ENCODE measurements around the gene UPK2.
"Not testable (repeated sequence)": the region's sequence is repeated elsewhere in the genome, so short reads cannot be mapped to it uniquely, and the experiment has no call there.

UPK2 gene

GRCh38 chr11:118957549-118957948 lies 1.5 kb downstream of the UPK2 start:
- no peak overlapping the region for H2BK5ac ChIP-seq (ENCODE audit: low read length)
- DNase-seq, result no peak
- H3K79me1 ChIP-seq (ENCODE audit: low read length), result no peaks in the 10 kb centered on the region
- H3K56ac ChIP-seq (ENCODE audit: low read length), result no peak overlapping the region
- H3K4ac ChIP-seq (ENCODE audit: low read depth, low read length), result no peak overlapping the region
- no peaks in the 10 kb centered on the region for H3K36me3 ChIP-seq (ENCODE audit: control insufficient read depth, insufficient read depth, low read length)
- no peaks in the 10 kb centered on the region for H3K79me2 ChIP-seq (ENCODE audit: control insufficient read depth, insufficient read depth, low read length)
- no peak overlapping the region for H3K9ac ChIP-seq (ENCODE audit: low read length)
- no peak overlapping the region for H2BK15ac ChIP-seq (replicated peaks; ENCODE audit: low read depth)
- no peak overlapping the region for H2AK5ac ChIP-seq (ENCODE audit: low read length)
- no peak overlapping the region for H4K5ac ChIP-seq (ENCODE audit: low read length)
- H4K8ac ChIP-seq (ENCODE audit: low read depth, low read length), result no peak overlapping the region
- no peak overlapping the region for H2BK120ac ChIP-seq (ENCODE audit: low read depth, low read length)
- no peaks in the 10 kb centered on the region for H3K4me1 ChIP-seq (ENCODE audit: control insufficient read depth, low read depth, low read length)
- H3K23ac ChIP-seq (ENCODE audit: low read length), result no peak overlapping the region
- H3K4me2 ChIP-seq (ENCODE audit: low read length), result no peak overlapping the region
- no peak overlapping the region for H3K18ac ChIP-seq (ENCODE audit: low read length)
- H3K27ac ChIP-seq (ENCODE audit: low read depth, low read length), result no peak overlapping the region
- no peak overlapping the region for H3K4me3 ChIP-seq (ENCODE audit: low read length)
- H3K27me3 ChIP-seq (ENCODE audit: insufficient read depth, low read length, poor library complexity), result no peaks in the 10 kb centered on the region
- WGBS (ENCODE audit: extremely low coverage, insufficient coverage, low lambda C conversion rate), result no CpG with 5 or more reads among the region's 11 CpGs

- H3K4me3 ChIP-seq (ENCODE audit: low read length), result no peak overlapping the region
- H2BK15ac ChIP-seq (replicated peaks; ENCODE audit: low read depth), result no peak overlapping the region
- H2AK5ac ChIP-seq (ENCODE audit: low read length), result no peak overlapping the region
- H3K79me2 ChIP-seq (ENCODE audit: control insufficient read depth, insufficient read depth, low read length), result no peaks in the 10 kb centered on the region
- no peak overlapping the region for H3K4ac ChIP-seq (ENCODE audit: low read depth, low read length)
- H3K18ac ChIP-seq (ENCODE audit: low read length), result no peak overlapping the region
- H3K4me1 ChIP-seq (ENCODE audit: control insufficient read depth, low read depth, low read length), result no peaks in the 10 kb centered on the region
- H2BK5ac ChIP-seq (ENCODE audit: low read length), result no peak overlapping the region
- no peaks in the 10 kb centered on the region for H3K27me3 ChIP-seq (ENCODE audit: insufficient read depth, low read length, poor library complexity)
- WGBS (ENCODE audit: extremely low coverage, insufficient coverage, low lambda C conversion rate), result no CpG with 5 or more reads among the region's 8 CpGs
- H3K36me3 ChIP-seq (ENCODE audit: control insufficient read depth, insufficient read depth, low read length), result no peaks in the 10 kb centered on the region
- H4K8ac ChIP-seq (ENCODE audit: low read depth, low read length), result no peak overlapping the region
- H4K5ac ChIP-seq (ENCODE audit: low read length), result no peak overlapping the region
- H3K23ac ChIP-seq (ENCODE audit: low read length), result no peak overlapping the region
- DNase-seq, result no peak
- no peaks in the 10 kb centered on the region for H3K79me1 ChIP-seq (ENCODE audit: low read length)
- H3K9ac ChIP-seq (ENCODE audit: low read length), result no peak overlapping the region
- H2BK120ac ChIP-seq (ENCODE audit: low read depth, low read length), result no peak overlapping the region
- H3K56ac ChIP-seq (ENCODE audit: low read length), result no peak overlapping the region
- no peak overlapping the region for H3K27ac ChIP-seq (ENCODE audit: low read depth, low read length)
- H3K4me2 ChIP-seq (ENCODE audit: low read length), result no peak overlapping the region
Observed at GRCh38 chr11:118957968-118958367, 1.9 kb downstream of the UPK2 start.

- Histone ChIP-seq H2BK15ac (replicated peaks; ENCODE audit: low read depth) (no peak overlapping the region), H2BK5ac (ENCODE audit: low read length) (no peak overlapping the region), H2BK120ac (ENCODE audit: low read depth, low read length) (no peak overlapping the region), H4K5ac (ENCODE audit: low read length) (no peak overlapping the region), H3K56ac (ENCODE audit: low read length) (no peak overlapping the region), H3K79me1 (ENCODE audit: low read length) (no peaks in the 10 kb centered on the region), H3K36me3 (ENCODE audit: control insufficient read depth, insufficient read depth, low read length) (no peaks in the 10 kb centered on the region), H3K27me3 (ENCODE audit: insufficient read depth, low read length, poor library complexity) (no peaks in the 10 kb centered on the region), H3K9ac (ENCODE audit: low read length) (no peak overlapping the region), H3K4me2 (ENCODE audit: low read length) (no peak overlapping the region), H3K27ac (ENCODE audit: low read depth, low read length) (no peak overlapping the region), H3K79me2 (ENCODE audit: control insufficient read depth, insufficient read depth, low read length) (no peaks in the 10 kb centered on the region), H2AK5ac (ENCODE audit: low read length) (no peak overlapping the region), H3K18ac (ENCODE audit: low read length) (no peak overlapping the region), H3K4me1 (ENCODE audit: control insufficient read depth, low read depth, low read length) (no peaks in the 10 kb centered on the region), H3K4ac (ENCODE audit: low read depth, low read length) (no peak overlapping the region), H4K8ac (ENCODE audit: low read depth, low read length) (no peak overlapping the region), H3K4me3 (ENCODE audit: low read length) (no peak overlapping the region), H3K23ac (ENCODE audit: low read length) (no peak overlapping the region)
- DNase-seq, result no peak
- no CpG with 5 or more reads among the region's 2 CpGs for WGBS (ENCODE audit: extremely low coverage, insufficient coverage, low lambda C conversion rate)
Observed at GRCh38 chr11:118958577-118958976, 2.5 kb downstream of the UPK2 start.

GRCh38 chr11:118961189-118961588 lies 5.1 kb downstream of the UPK2 start:
- no CpG with 5 or more reads among the region's 5 CpGs for WGBS (ENCODE audit: extremely low coverage, insufficient coverage, low lambda C conversion rate)
- no peak overlapping the region for H3K4me2 ChIP-seq (ENCODE audit: low read length)

GRCh38 chr11:118961591-118961990 lies 5.5 kb downstream of the UPK2 start:
- Histone ChIP-seq H2BK120ac (ENCODE audit: low read depth, low read length) (no peak overlapping the region), H3K9ac (ENCODE audit: low read length) (no peak overlapping the region), H3K18ac (ENCODE audit: low read length) (no peak overlapping the region), H3K4me2 (ENCODE audit: low read length) (no peak overlapping the region), H3K4me3 (ENCODE audit: low read length) (no peak overlapping the region), H4K8ac (ENCODE audit: low read depth, low read length) (no peak overlapping the region), H3K56ac (ENCODE audit: low read length) (no peak overlapping the region), H3K79me1 (ENCODE audit: low read length) (no peaks in the 10 kb centered on the region), H3K79me2 (ENCODE audit: control insufficient read depth, insufficient read depth, low read length) (no peaks in the 10 kb centered on the region), H3K4ac (ENCODE audit: low read depth, low read length) (no peak overlapping the region), H2BK5ac (ENCODE audit: low read length) (no peak overlapping the region), H3K27ac (ENCODE audit: low read depth, low read length) (no peak overlapping the region), H3K27me3 (ENCODE audit: insufficient read depth, low read length, poor library complexity) (no peaks in the 10 kb centered on the region), H3K4me1 (ENCODE audit: control insufficient read depth, low read depth, low read length) (no peaks in the 10 kb centered on the region), H2BK15ac (replicated peaks; ENCODE audit: low read depth) (no peak overlapping the region), H3K23ac (ENCODE audit: low read length) (no peak overlapping the region), H3K36me3 (ENCODE audit: control insufficient read depth, insufficient read depth, low read length) (no peaks in the 10 kb centered on the region), H2AK5ac (ENCODE audit: low read length) (no peak overlapping the region), H4K5ac (ENCODE audit: low read length) (no peak overlapping the region)
- DNase-seq, result no peak
- WGBS (ENCODE audit: extremely low coverage, insufficient coverage, low lambda C conversion rate), result no CpG with 5 or more reads among the region's 11 CpGs

More at GRCh38 chr11:118961189-118961588, 5.1 kb downstream of the UPK2 start:
- no peak overlapping the region for H2BK120ac ChIP-seq (ENCODE audit: low read depth, low read length)
- H4K8ac ChIP-seq (ENCODE audit: low read depth, low read length), result no peak overlapping the region
- no peak overlapping the region for H3K4ac ChIP-seq (ENCODE audit: low read depth, low read length)
- H3K9ac ChIP-seq (ENCODE audit: low read length), result no peak overlapping the region
- no peak overlapping the region for H4K5ac ChIP-seq (ENCODE audit: low read length)
- no peak overlapping the region for H2AK5ac ChIP-seq (ENCODE audit: low read length)
- H3K36me3 ChIP-seq (ENCODE audit: control insufficient read depth, insufficient read depth, low read length), result no peaks in the 10 kb centered on the region
- no peak for DNase-seq
- H3K4me3 ChIP-seq (ENCODE audit: low read length), result no peak overlapping the region
- H2BK15ac ChIP-seq (replicated peaks; ENCODE audit: low read depth), result no peak overlapping the region
- H3K56ac ChIP-seq (ENCODE audit: low read length), result no peak overlapping the region
- H3K79me1 ChIP-seq (ENCODE audit: low read length), result no peaks in the 10 kb centered on the region
- no peaks in the 10 kb centered on the region for H3K79me2 ChIP-seq (ENCODE audit: control insufficient read depth, insufficient read depth, low read length)
- no peak overlapping the region for H2BK5ac ChIP-seq (ENCODE audit: low read length)
- H3K18ac ChIP-seq (ENCODE audit: low read length), result no peak overlapping the region
- H3K4me1 ChIP-seq (ENCODE audit: control insufficient read depth, low read depth, low read length), result no peaks in the 10 kb centered on the region
- no peaks in the 10 kb centered on the region for H3K27me3 ChIP-seq (ENCODE audit: insufficient read depth, low read length, poor library complexity)
- H3K27ac ChIP-seq (ENCODE audit: low read depth, low read length), result no peak overlapping the region
- H3K23ac ChIP-seq (ENCODE audit: low read length), result no peak overlapping the region

GRCh38 chr11:118969508-118969907 lies 13.4 kb downstream of the UPK2 start:
- not testable (repeated sequence) for H3K27ac ChIP-seq (ENCODE audit: low read depth, low read length); DNase-seq

More at GRCh38 chr11:118969508-118969907, 13.4 kb downstream of the UPK2 start:
- no CpG with 5 or more reads among the region's 2 CpGs for WGBS (ENCODE audit: extremely low coverage, insufficient coverage, low lambda C conversion rate)
- not testable (repeated sequence) for H3K4me1 ChIP-seq (ENCODE audit: control insufficient read depth, low read depth, low read length); H2BK5ac ChIP-seq (ENCODE audit: low read length); H3K27me3 ChIP-seq (ENCODE audit: insufficient read depth, low read length, poor library complexity); H2BK15ac ChIP-seq (replicated peaks; ENCODE audit: low read depth); H3K9ac ChIP-seq (ENCODE audit: low read length); H2BK120ac ChIP-seq (ENCODE audit: low read depth, low read length); H4K8ac ChIP-seq (ENCODE audit: low read depth, low read length); H2AK5ac ChIP-seq (ENCODE audit: low read length); H3K4me2 ChIP-seq (ENCODE audit: low read length); H3K4ac ChIP-seq (ENCODE audit: low read depth, low read length); H3K23ac ChIP-seq (ENCODE audit: low read length); H3K36me3 ChIP-seq (ENCODE audit: control insufficient read depth, insufficient read depth, low read length); H3K79me2 ChIP-seq (ENCODE audit: control insufficient read depth, insufficient read depth, low read length); H4K5ac ChIP-seq (ENCODE audit: low read length); H3K56ac ChIP-seq (ENCODE audit: low read length); H3K18ac ChIP-seq (ENCODE audit: low read length); H3K4me3 ChIP-seq (ENCODE audit: low read length); H3K79me1 ChIP-seq (ENCODE audit: low read length)
